ENCODE results near the gene ELANE.

GRCh38 chr19:808423-808775, 43.7 kb upstream of the ELANE start:
- TF ChIP-seq CTCF (conservative IDR thresholded peaks at IDR 0.05; ENCODE audit: low read length) (no peak), EZH2phosphoT487 (IDR thresholded peaks at IDR 0.05; ENCODE audit: borderline replicate concordance, low read depth, low read length) (no peak)

Measured in OCI-LY7 (cell line).